ENCODE measurements around the gene ALPP. TPM values are rescaled to one million over a fixed set of nuclear protein-coding genes. Genes with fewer than 3 reads are reported as not detected.
"Not testable (repeated sequence)": the region's sequence is repeated elsewhere in the genome, so short reads cannot be mapped to it uniquely, and the experiment has no call there.

Gene ALPP
- polyA plus RNA-seq, 1 donor from 2014 or later: not detected

GRCh38 chr2:232379610-232380590 is 1.3 kb downstream of the ALPP start:
- not testable (repeated sequence) for H3K9me3 ChIP-seq (ENCODE audit: low read length); H3K36me3 ChIP-seq (ENCODE audit: insufficient read depth, low read length); H3K79me2 ChIP-seq (replicated peaks; ENCODE audit: insufficient read depth, low read length); H3F3A ChIP-seq (ENCODE audit: insufficient read depth, low read length, poor library complexity, severe bottlenecking); H3K4me2 ChIP-seq (ENCODE audit: low read length); H3K9ac ChIP-seq (ENCODE audit: low read length); H3K9me2 ChIP-seq (ENCODE audit: insufficient read depth, low read length); H4K20me1 ChIP-seq (ENCODE audit: insufficient read depth); H2AFZ ChIP-seq (ENCODE audit: low read depth, low read length); H3K4me3 ChIP-seq (ENCODE audit: low read length); H3K27ac ChIP-seq (ENCODE audit: low read length)
- peaks cover 20% of the 10 kb centered on the region for H3K27me3 ChIP-seq (ENCODE audit: insufficient read depth, low read depth, low read length)

- H3K9me2 ChIP-seq (ENCODE audit: insufficient read depth, low read length); H3K4me2 ChIP-seq (ENCODE audit: low read length); H3K27ac ChIP-seq (ENCODE audit: low read length); H3K9me3 ChIP-seq (ENCODE audit: low read length); H4K20me1 ChIP-seq (ENCODE audit: insufficient read depth); H3K36me3 ChIP-seq (ENCODE audit: insufficient read depth, low read length); H3F3A ChIP-seq (ENCODE audit: insufficient read depth, low read length, poor library complexity, severe bottlenecking); H3K9ac ChIP-seq (ENCODE audit: low read length); H3K4me3 ChIP-seq (ENCODE audit: low read length); H2AFZ ChIP-seq (ENCODE audit: low read depth, low read length); H3K79me2 ChIP-seq (replicated peaks; ENCODE audit: insufficient read depth, low read length): not testable (repeated sequence)
- peaks cover 34% of the 10 kb centered on the region for H3K27me3 ChIP-seq (ENCODE audit: insufficient read depth, low read depth, low read length)
Observed at GRCh38 chr2:232381204-232382031, 2.9 kb downstream of the ALPP start.

GRCh38 chr2:232382331-232383225 is 4.0 kb downstream of the ALPP start:
- H3K27me3 ChIP-seq (ENCODE audit: insufficient read depth, low read depth, low read length): peaks cover 46% of the 10 kb centered on the region
- no peak overlapping the region for H3K4me3 ChIP-seq (ENCODE audit: low read length)
- H3K9ac ChIP-seq (ENCODE audit: low read length): no peak overlapping the region
- no peak for TF ChIP-seq EZH2 (IDR thresholded peaks at IDR 0.05; ENCODE audit: borderline replicate concordance, insufficient read depth, low read length, poor library complexity, severe bottlenecking)
- TF ChIP-seq POLR2AphosphoS5 (IDR thresholded peaks at IDR 0.05): no peak
- no peak for TF ChIP-seq REST (IDR thresholded peaks at IDR 0.05; ENCODE audit: borderline replicate concordance)
- TF ChIP-seq EP300 (conservative IDR thresholded peaks at IDR 0.05; ENCODE audit: poor library complexity, severe bottlenecking): no peak
- TF ChIP-seq MXI1 (conservative IDR thresholded peaks at IDR 0.05; ENCODE audit: poor library complexity, severe bottlenecking): no peak
- no peak for TF ChIP-seq SMC3 (conservative IDR thresholded peaks at IDR 0.05; ENCODE audit: poor library complexity)
- TF ChIP-seq CTCF (IDR thresholded peaks at IDR 0.05; ENCODE audit: poor library complexity, severe bottlenecking): no peak
- TF ChIP-seq TAF1 (IDR thresholded peaks at IDR 0.05; ENCODE audit: low read depth): no peak
- no peak for TF ChIP-seq RAD21 (conservative IDR thresholded peaks at IDR 0.05)
- H3K4me2 ChIP-seq (ENCODE audit: low read length): no peak overlapping the region
- no peaks in the 10 kb centered on the region for H4K20me1 ChIP-seq (ENCODE audit: insufficient read depth)
- no peak overlapping the region for H3K27ac ChIP-seq (ENCODE audit: low read length)
- no peak overlapping the region for H2AFZ ChIP-seq (ENCODE audit: low read depth, low read length)
- H3K9me2 ChIP-seq (ENCODE audit: insufficient read depth, low read length): no peaks in the 10 kb centered on the region
- no peaks in the 10 kb centered on the region for H3F3A ChIP-seq (ENCODE audit: insufficient read depth, low read length, poor library complexity, severe bottlenecking)
- H3K9me3 ChIP-seq (ENCODE audit: low read length): no peaks in the 10 kb centered on the region
- H3K36me3 ChIP-seq (ENCODE audit: insufficient read depth, low read length): no peaks in the 10 kb centered on the region
- H3K79me2 ChIP-seq (replicated peaks; ENCODE audit: insufficient read depth, low read length): no peaks in the 10 kb centered on the region

Measured in neural cell (in vitro differentiated cells).